ENCODE measurements around the gene PPP1R18. TPM values are rescaled to one million over a fixed set of nuclear protein-coding genes. Genes with fewer than 3 reads are reported as not detected.

Gene PPP1R18
- total and polyA plus RNA-seq, 9 of the 15 experiments (the other 6 are each of a cell fraction or from before 2014, with no cell fraction given): 12.0 to 99.2 (median 42.6) TPM

DNA sequence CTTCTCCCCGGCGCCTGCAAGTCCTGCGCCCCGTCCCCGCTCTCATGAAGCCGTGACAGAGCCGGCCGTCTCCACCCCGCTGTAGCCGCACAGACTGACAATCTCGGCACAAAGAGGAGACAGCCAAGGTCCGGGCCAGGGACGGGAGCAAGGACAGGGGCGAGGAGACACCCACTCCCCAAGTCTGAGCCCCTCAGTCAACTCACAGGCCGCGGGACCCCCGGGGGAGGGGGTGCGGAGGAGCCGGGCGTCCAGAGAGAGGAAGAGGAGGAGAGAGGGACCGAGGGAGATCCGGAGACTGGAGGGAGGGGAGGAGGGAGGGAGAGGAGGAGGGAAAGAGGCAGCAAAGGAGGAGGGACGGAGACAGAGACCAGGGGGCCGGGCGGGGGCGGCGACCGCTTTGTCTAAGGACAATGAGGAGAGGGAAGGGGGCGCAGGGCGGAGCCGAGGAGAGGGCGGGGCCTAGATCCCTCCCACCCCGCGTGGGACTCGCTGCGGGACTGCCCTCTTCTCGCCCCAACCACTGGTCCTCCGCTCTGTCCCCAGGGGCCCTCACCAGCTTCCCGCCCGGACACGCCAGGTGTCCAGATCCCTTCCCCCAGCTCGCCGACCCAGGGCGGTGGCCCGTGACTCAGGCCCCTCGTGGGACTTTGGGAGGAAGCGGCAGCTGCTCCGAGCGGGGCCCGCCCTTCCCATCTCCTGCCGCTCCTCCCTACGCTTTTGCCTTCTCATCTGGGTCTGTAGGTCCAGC, 638 bp upstream of the PPP1R18 start (continued):
- TF ChIP-seq TEAD2 (tag; IDR thresholded peaks at IDR 0.05) (no peak), LARP7 (IDR thresholded peaks at IDR 0.05) (peak; percentile 49; the same call in 1 of the 2 replicates), NR2F6 (CRISPR knock-in tag; IDR thresholded peaks at IDR 0.05) (no peak), KAT2B (IDR thresholded peaks at IDR 0.05; ENCODE audit: low read depth, low read length) (no peak), ZBTB7A (IDR thresholded peaks at IDR 0.05; ENCODE audit: borderline replicate concordance, control insufficient read depth, low read depth, low read length) (peak; percentile 96), ELF4 (CRISPR knock-in tag; IDR thresholded peaks at IDR 0.05) (no peak), SAFB (IDR thresholded peaks at IDR 0.05; ENCODE audit: borderline replicate concordance, low read depth, low read length) (peak; percentile 97), RUNX1 (IDR thresholded peaks at IDR 0.05; ENCODE audit: low read depth) (no peak), ZNF232 (CRISPR knock-in tag; IDR thresholded peaks at IDR 0.05) (0 out of 2 replicates have a peak, but pooled peaks have one; percentile 39), JUND (IDR thresholded peaks at IDR 0.05; ENCODE audit: borderline replicate concordance, low read depth, low read length) (peak; percentile 80), JUND (tag; IDR thresholded peaks at IDR 0.05; ENCODE audit: borderline replicate concordance, low read depth, low read length) (peak; percentile 73; the same call in 1 of the 3 replicates), PTRF (tag; IDR thresholded peaks at IDR 0.05) (no peak), NCOA4 (IDR thresholded peaks at IDR 0.05; ENCODE audit: partially characterized antibody) (no peak), ZNF696 (CRISPR knock-in tag; conservative IDR thresholded peaks at IDR 0.05) (no peak), ETS2 (tag; IDR thresholded peaks at IDR 0.05; ENCODE audit: borderline replicate concordance, poor library complexity, severe bottlenecking) (no peak), ZNF384 (IDR thresholded peaks at IDR 0.05; ENCODE audit: low read depth, low read length) (no peak), NRF1 (conservative IDR thresholded peaks at IDR 0.05 in 1 of 2, IDR thresholded peaks at IDR 0.05 in 1 of 2) (peak; percentile 34 to 53), ZNF561 (CRISPR knock-in tag; conservative IDR thresholded peaks at IDR 0.05) (no peak), OTX1 (CRISPR knock-in tag; IDR thresholded peaks at IDR 0.05) (peak; percentile 76), SMAD2 (IDR thresholded peaks at IDR 0.05; ENCODE audit: low read depth, low read length) (no peak), PHF21A (IDR thresholded peaks at IDR 0.05; ENCODE audit: borderline replicate concordance, low read depth) (peak; percentile 98), BCL6 (CRISPR knock-in tag; IDR thresholded peaks at IDR 0.05) (no peak), NR1H2 (CRISPR knock-in tag; IDR thresholded peaks at IDR 0.05) (no peak), CHD1 (IDR thresholded peaks at IDR 0.05; ENCODE audit: low read length) (peak; percentile 26), RFX1 (IDR thresholded peaks at IDR 0.05) (no peak)
- TF ChIP-seq, protein P1, sequence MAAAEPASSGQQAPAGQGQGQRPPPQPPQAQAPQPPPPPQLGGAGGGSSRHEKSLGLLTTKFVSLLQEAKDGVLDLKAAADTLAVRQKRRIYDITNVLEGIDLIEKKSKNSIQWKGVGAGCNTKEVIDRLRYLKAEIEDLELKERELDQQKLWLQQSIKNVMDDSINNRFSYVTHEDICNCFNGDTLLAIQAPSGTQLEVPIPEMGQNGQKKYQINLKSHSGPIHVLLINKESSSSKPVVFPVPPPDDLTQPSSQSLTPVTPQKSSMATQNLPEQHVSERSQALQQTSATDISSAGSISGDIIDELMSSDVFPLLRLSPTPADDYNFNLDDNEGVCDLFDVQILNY (CRISPR knock-in tag; IDR thresholded peaks at IDR 0.05): no peak
- TF ChIP-seq, protein P2, sequence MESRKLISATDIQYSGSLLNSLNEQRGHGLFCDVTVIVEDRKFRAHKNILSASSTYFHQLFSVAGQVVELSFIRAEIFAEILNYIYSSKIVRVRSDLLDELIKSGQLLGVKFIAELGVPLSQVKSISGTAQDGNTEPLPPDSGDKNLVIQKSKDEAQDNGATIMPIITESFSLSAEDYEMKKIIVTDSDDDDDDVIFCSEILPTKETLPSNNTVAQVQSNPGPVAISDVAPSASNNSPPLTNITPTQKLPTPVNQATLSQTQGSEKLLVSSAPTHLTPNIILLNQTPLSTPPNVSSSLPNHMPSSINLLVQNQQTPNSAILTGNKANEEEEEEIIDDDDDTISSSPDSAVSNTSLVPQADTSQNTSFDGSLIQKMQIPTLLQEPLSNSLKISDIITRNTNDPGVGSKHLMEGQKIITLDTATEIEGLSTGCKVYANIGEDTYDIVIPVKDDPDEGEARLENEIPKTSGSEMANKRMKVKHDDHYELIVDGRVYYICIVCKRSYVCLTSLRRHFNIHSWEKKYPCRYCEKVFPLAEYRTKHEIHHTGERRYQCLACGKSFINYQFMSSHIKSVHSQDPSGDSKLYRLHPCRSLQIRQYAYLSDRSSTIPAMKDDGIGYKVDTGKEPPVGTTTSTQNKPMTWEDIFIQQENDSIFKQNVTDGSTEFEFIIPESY (CRISPR knock-in tag; IDR thresholded peaks at IDR 0.05): peak; percentile 60; the same call in 1 of the 2 replicates
- TF ChIP-seq, protein P3, sequence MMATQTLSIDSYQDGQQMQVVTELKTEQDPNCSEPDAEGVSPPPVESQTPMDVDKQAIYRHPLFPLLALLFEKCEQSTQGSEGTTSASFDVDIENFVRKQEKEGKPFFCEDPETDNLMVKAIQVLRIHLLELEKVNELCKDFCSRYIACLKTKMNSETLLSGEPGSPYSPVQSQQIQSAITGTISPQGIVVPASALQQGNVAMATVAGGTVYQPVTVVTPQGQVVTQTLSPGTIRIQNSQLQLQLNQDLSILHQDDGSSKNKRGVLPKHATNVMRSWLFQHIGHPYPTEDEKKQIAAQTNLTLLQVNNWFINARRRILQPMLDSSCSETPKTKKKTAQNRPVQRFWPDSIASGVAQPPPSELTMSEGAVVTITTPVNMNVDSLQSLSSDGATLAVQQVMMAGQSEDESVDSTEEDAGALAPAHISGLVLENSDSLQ (IDR thresholded peaks at IDR 0.05): peak; percentile 85
